Prostate gland (tissue), 2 donors: ENCODE results near the gene MPST. TPM values are rescaled to one million over a fixed set of nuclear protein-coding genes. Genes with fewer than 3 reads are reported as not detected.
"Not testable (repeated sequence)": the region's sequence is repeated elsewhere in the genome, so short reads cannot be mapped to it uniquely, and the experiment has no call there.

Experiments
- DNase-seq: peaks from one replicate; pipeline ENCODE4 v3.0.0-alpha.2; 2019; ENCODE audit warnings: low spot score
- H3K27ac ChIP-seq, 2 donors: fragments of 200-600 bp; sonication (generic); 2 replicates each; pipeline ENCODE4 v1.5.1; 2017 to 2019
- H3K27me3 ChIP-seq: fragments of 200-600 bp; sonication (generic); replicated peaks from 2 replicates; pipeline ENCODE4 v1.5.1; 2019; ENCODE audit not compliant: insufficient read depth
- H3K36me3 ChIP-seq, 2 donors: fragments of 200-600 bp; sonication (generic); 1 replicate in 1 of 2; 2 replicates in 1 of 2; pipeline versions ENCODE4 v1.5.1 to v1.8.1; 2017 to 2019
- H3K4me1 ChIP-seq: fragments of 200-600 bp; sonication (generic); replicated peaks from 2 replicates; pipeline ENCODE4 v1.5.1; 2019
- H3K4me3 ChIP-seq, 2 donors: fragments of 200-600 bp; sonication (generic); 2 replicates each; pipeline ENCODE4 v1.5.1; 2017 to 2019
- H3K9me3 ChIP-seq: fragments of 200-600 bp; sonication (generic); 2 replicates; pipeline ENCODE4 v1.5.1; 2017
- CTCF ChIP-seq, 4 experiments: fragments of 200-600 bp in 2 of 4; fragments of 450-650 bp in 2 of 4; sonication (generic) in 2 of 4; IDR thresholded peaks; 1 replicate in 3 of 4; 2 replicates in 1 of 4; pipeline ENCODE4 v1.5.1; 2016 to 2019; ENCODE audit warnings: antibody characterized with exemption in 4 of 4, mild to moderate bottlenecking in 2 of 4, moderate library complexity in 2 of 4
- POLR2A ChIP-seq: fragments of 450-650 bp; IDR thresholded peaks from one replicate; pipeline ENCODE4 v1.6.1; 2016; ENCODE audit warnings: antibody characterized with exemption, mild to moderate bottlenecking
- POLR2AphosphoS5 ChIP-seq: sonication (generic); formaldehyde crosslinking; IDR thresholded peaks from one replicate; pipeline ENCODE4 v1.6.1; 2017; ENCODE audit warnings: antibody characterized with exemption
- WGBS: methylation state at CpG from one replicate; pipeline ENCODE4 v1.1.5; 2018; 5-methylcytosine and 5-hydroxymethylcytosine counted together
- intact Hi-C: fragments of 100-400 bp; cut with DNase I; formaldehyde crosslinking; loops from one replicate; pipeline ENCODE4 v1.14.2; 2022
- total RNA-seq, 2 donors: library from RNA; depleted of rRNA; stranded (reverse); fragments of >200 nt; gene quantifications; one replicate each; pipeline ENCODE4 v1.1.0, GENCODE V29; 2016

The MPST gene
- total RNA-seq, 2 donors from 2014 or later, result 136 to 192 TPM

DNA sequence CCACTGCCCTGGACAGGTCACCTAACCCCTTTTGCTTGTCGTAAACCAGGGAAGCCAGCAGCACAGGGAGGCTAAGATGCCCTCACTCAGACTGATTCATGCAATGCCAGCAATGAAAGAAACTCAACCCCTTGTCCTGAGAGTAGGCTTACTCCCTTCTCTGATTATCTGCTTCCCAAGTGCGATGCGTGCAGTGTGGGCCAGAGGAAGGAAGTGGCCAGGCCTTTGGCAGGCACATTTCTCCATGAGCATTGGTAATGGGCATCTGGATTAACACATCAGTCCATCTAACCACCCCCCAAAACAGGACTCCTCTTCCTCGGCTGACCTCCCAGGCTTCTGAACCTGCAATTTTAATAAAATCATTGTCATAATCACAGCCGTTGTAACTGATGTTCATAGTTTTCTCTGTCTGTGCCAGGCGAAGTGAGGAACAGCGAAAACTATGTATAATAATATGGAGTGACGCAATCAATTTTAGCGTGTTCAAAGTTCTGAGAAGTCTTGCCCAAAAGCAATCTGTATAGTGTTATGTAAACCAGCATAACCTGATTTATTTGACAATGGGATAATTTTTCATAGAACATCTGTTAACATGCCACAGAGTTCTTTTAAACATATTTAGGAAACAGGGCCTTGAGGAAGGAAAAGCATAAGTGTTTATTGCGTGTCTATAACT lies 34.2 kb upstream of the MPST start:
- Histone ChIP-seq H3K36me3 (no peaks in the 10 kb centered on the region), H3K4me1 (no peaks in the 10 kb centered on the region), H3K27me3 (no peaks in the 10 kb centered on the region), H3K4me3 (no peak overlapping the region), H3K9me3 (no peaks in the 10 kb centered on the region), H3K27ac (no peak overlapping the region)
- WGBS, result 82% methylated on average over 10 of the region's 10 CpGs
- TF ChIP-seq CTCF (IDR thresholded peaks at IDR 0.05) (no peak), POLR2AphosphoS5 (no peak), POLR2A (no peak)
- intact Hi-C loops, result no loop called here
- DNase-seq, result no peak

GRCh38 chr22:36986242-36986821 lies 33.2 kb upstream of the MPST start:
- Histone ChIP-seq H3K4me1 (no peaks in the 10 kb centered on the region), H3K27me3 (no peaks in the 10 kb centered on the region), H3K4me3 (no peak overlapping the region), H3K9me3 (no peaks in the 10 kb centered on the region), H3K36me3 (no peaks in the 10 kb centered on the region), H3K27ac (no peak overlapping the region)
- intact Hi-C loops, result no loop called here
- peak in 2 of 4 experiments; percentile 30 to 36 for TF ChIP-seq CTCF (IDR thresholded peaks at IDR 0.05)
- TF ChIP-seq POLR2AphosphoS5, result no peak
- 29% methylated on average over 8 of the region's 8 CpGs for WGBS
- no peak for DNase-seq

DNA sequence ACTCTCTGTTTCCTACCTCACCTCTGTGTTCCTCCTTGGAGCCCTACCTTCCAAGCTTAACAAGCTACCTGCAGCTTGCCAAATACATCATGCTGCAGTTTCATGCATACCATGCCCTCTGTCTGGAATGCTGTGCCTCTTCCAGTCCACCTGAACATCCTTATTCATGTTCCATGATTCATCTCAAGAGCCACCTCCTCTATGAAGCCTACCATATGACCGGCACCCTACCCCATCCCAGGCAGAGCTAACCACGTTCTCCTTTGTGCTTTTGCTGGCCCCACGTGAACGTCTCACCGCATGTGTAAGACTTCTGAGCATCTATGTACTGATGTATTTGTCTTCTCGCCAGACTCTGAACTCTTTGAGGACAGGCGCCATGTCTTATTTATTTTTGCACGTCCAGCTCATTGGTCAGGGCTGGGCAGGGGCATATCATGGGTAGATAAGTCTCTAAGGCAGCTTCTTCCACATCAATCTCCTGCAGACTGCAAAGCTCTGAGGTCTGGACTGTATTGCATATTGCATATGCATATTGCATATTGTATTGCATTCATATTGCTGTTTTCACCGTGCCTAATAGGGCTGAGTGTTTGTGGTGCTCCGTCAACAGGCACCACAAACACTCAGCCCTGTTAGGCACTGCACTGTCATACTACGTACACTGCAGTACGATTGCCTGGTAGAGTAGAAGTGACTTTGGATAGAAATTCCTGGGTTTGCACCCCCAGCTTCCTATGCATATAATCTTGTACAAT lies 31.3 kb upstream of the MPST start:
- TF ChIP-seq POLR2A, result no peak
- TF ChIP-seq POLR2AphosphoS5, result no peak
- no peak for TF ChIP-seq CTCF (IDR thresholded peaks at IDR 0.05)
- Histone ChIP-seq H3K27ac (no peak overlapping the region), H3K9me3 (no peaks in the 10 kb centered on the region), H3K27me3 (no peaks in the 10 kb centered on the region), H3K4me1 (no peaks in the 10 kb centered on the region), H3K4me3 (no peak overlapping the region), H3K36me3 (no peaks in the 10 kb centered on the region)
- no peak for DNase-seq
- WGBS, result 69% methylated on average over 12 of the region's 12 CpGs
- intact Hi-C loops, result no loop called here

- H3K36me3 ChIP-seq, intact Hi-C loops, DNase-seq, H3K4me3 ChIP-seq, H3K9me3 ChIP-seq, H3K4me1 ChIP-seq, H3K27me3 ChIP-seq, H3K27ac ChIP-seq: not testable (repeated sequence)
- WGBS, result 99% methylated on average over 4 of the region's 4 CpGs
Observed at GRCh38 chr22:36989012-36989411, 30.5 kb upstream of the MPST start.

DNA sequence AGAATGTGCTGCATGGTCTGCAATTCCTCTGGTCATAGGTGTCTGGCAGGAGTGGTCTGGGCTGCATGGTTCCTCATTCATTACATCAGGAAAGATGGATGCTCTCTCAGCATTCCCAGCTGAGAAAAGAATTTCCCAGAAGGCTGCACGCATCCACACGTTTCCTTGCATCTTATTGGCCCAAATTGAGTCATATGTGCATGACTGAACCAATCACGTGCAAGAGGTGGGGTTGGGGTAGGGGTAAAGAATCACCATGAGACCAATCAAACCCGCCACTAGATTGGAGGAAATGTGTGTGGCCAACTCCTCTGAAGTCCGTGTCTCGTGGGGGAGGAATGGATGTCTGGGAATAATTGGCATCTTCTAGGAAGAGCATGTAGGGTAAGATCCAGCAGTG lies 29.1 kb upstream of the MPST start:
- no peak overlapping the region for H3K27ac ChIP-seq
- intact Hi-C loops, result no loop called here
- H3K9me3 ChIP-seq, result no peaks in the 10 kb centered on the region
- no peak overlapping the region for H3K4me3 ChIP-seq
- H3K4me1 ChIP-seq, result no peaks in the 10 kb centered on the region
- no peak for DNase-seq
- H3K27me3 ChIP-seq, result no peaks in the 10 kb centered on the region
- 71% methylated on average over 6 of the region's 6 CpGs for WGBS
- no peaks in the 10 kb centered on the region for H3K36me3 ChIP-seq
- no peak for TF ChIP-seq POLR2AphosphoS5
- no peak for TF ChIP-seq POLR2A
- no peak for TF ChIP-seq CTCF (IDR thresholded peaks at IDR 0.05)
